SK-N-MC (cell line): ENCODE results near the gene ARAP2.

Experiments used
- EZH2 ChIP-seq: fragments of 200-600 bp; sonication (generic); IDR thresholded peaks from one replicate; pipeline ENCODE4 v1.6.1; 2017; ENCODE audit warnings: antibody characterized with exemption
- POLR2AphosphoS5 ChIP-seq: IDR thresholded peaks from 2 replicates; pipeline ENCODE4 v1.6.1; 2012; ENCODE audit warnings: mild to moderate bottlenecking, low read depth, low read length, borderline replicate concordance

- TF ChIP-seq EZH2, result no peak
- no peak for TF ChIP-seq POLR2AphosphoS5
These were observed 71.7 kb downstream of the ARAP2 start for GRCh38 chr4:36172656-36173055.
